DND-41 (cell line): Measurements from ENCODE around the gene PIGO.

ENCODE experiments used
- ATAC-seq: fragments of 200-7000 bp; cut with Tn5 transposase; 3 replicates; pipeline ENCODE4 v1.9.1; 2021; ENCODE audit warnings: low read depth; ENCODE audit not compliant: insufficient read depth
- DNase-seq: peaks from one replicate; pipeline ENCODE4 v3.0.0-alpha.2; 2020
- H2AFZ ChIP-seq: 2 replicates; pipeline ENCODE4 v1.6.0; 2012; ENCODE audit warnings: low read depth, low read length
- H3K27ac ChIP-seq: 2 replicates; pipeline ENCODE4 v1.5.1; 2012; ENCODE audit warnings: low read length, inconsistent platforms
- H3K27me3 ChIP-seq: fragments of 200-600 bp; sonication (generic); 2 replicates; pipeline ENCODE4 v1.6.0; 2012; ENCODE audit warnings: low read length, mild to moderate bottlenecking, inconsistent platforms; ENCODE audit not compliant: insufficient read depth, poor library complexity
- H3K36me3 ChIP-seq: 2 replicates; pipeline ENCODE4 v1.5.1; 2012; ENCODE audit warnings: low read length, inconsistent platforms; ENCODE audit not compliant: insufficient read depth
- H3K4me1 ChIP-seq: 2 replicates; pipeline ENCODE4 v1.5.1; 2012; ENCODE audit warnings: mild to moderate bottlenecking, low read length; ENCODE audit not compliant: insufficient read depth
- H3K4me2 ChIP-seq: 2 replicates; pipeline ENCODE4 v1.6.0; 2012; ENCODE audit warnings: mild to moderate bottlenecking, moderate library complexity, low read length, inconsistent platforms; ENCODE audit not compliant: insufficient read depth
- H3K4me3 ChIP-seq, 2 experiments: fragments of 200-600 bp in 1 of 2; shearing (Covaris generic) in 1 of 2; 2 replicates each; pipeline ENCODE4 v1.5.1; 2012 to 2016; ENCODE audit warnings: inconsistent platforms in 2 of 2, low read length in 2 of 2, mild to moderate bottlenecking in 2 of 2, low read depth in 1 of 2, moderate library complexity in 1 of 2
- H3K79me2 ChIP-seq: 2 replicates; pipeline ENCODE4 v1.6.0; 2012; ENCODE audit warnings: low read length, inconsistent platforms; ENCODE audit not compliant: insufficient read depth
- H3K9ac ChIP-seq: 2 replicates; pipeline ENCODE4 v1.6.0; 2012; ENCODE audit warnings: low read depth, mild to moderate bottlenecking, inconsistent platforms, low read length, moderate library complexity
- H3K9me3 ChIP-seq: 2 replicates; pipeline ENCODE4 v1.5.1; 2012; ENCODE audit warnings: low read length, moderate library complexity, mild to moderate bottlenecking, inconsistent platforms; ENCODE audit not compliant: insufficient read depth, severe bottlenecking
- H4K20me1 ChIP-seq: 2 replicates; pipeline ENCODE4 v1.6.0; 2012; ENCODE audit warnings: low read length; ENCODE audit not compliant: insufficient read depth
- CTCF ChIP-seq: IDR thresholded peaks from 2 replicates; pipeline ENCODE4 v1.5.1; 2012; ENCODE audit warnings: borderline replicate concordance, low read length, moderate library complexity, mild to moderate bottlenecking; ENCODE audit not compliant: poor library complexity, severe bottlenecking; ENCODE audit errors: extremely low read depth
- EZH2 ChIP-seq: IDR thresholded peaks from 3 replicates; pipeline ENCODE4 v1.6.1; 2012; ENCODE audit warnings: borderline replicate concordance, low read depth, mild to moderate bottlenecking, moderate library complexity, low read length, inconsistent platforms; ENCODE audit not compliant: severe bottlenecking

PIGO gene

GRCh38 chr9:35079426-35080341 lies 16.7 kb downstream of the PIGO start, which contains the start of gene FANCG:
Gene FANCG, minus strand, starts transcription at chr9:35079942. Its CDS starts 418 bp downstream, at chr9:35079524.
- H3K9me3 ChIP-seq, result no peaks in the 10 kb centered on the region
- H3K9ac ChIP-seq, result peak within 1 kb of the TSS; percentile 76
- H3K4me3 ChIP-seq, result peak within 1 kb of the TSS; percentile 51 to 73
- ATAC-seq (peak; percentile 89), DNase-seq (peak; percentile 89)
- H4K20me1 ChIP-seq, result peaks cover 19% of the 10 kb centered on the region
- H3K4me1 ChIP-seq, result peaks cover 50% of the 10 kb centered on the region
- H3K27ac ChIP-seq, result peak within 1 kb of the TSS; percentile 95
- peak within 1 kb of the TSS; percentile 91 for H3K4me2 ChIP-seq
- no peak for TF ChIP-seq CTCF
- TF ChIP-seq EZH2, result no peak
- peaks cover 39% of the 10 kb centered on the region for H3K79me2 ChIP-seq
- no peaks in the 10 kb centered on the region for H3K27me3 ChIP-seq
- peaks cover 37% of the 10 kb centered on the region for H3K36me3 ChIP-seq
- peak within 1 kb of the TSS; percentile 72 for H2AFZ ChIP-seq

GRCh38 chr9:35079041-35079425 lies 17.4 kb downstream of the PIGO start:
- Histone ChIP-seq H3K9me3 (no peaks in the 10 kb centered on the region), H3K36me3 (peaks cover 44% of the 10 kb centered on the region), H3K79me2 (peaks cover 42% of the 10 kb centered on the region), H2AFZ (peak overlapping the region; percentile 72), H3K4me1 (peaks cover 50% of the 10 kb centered on the region), H3K9ac (peak overlapping the region; percentile 76), H4K20me1 (peaks cover 19% of the 10 kb centered on the region), H3K4me3 (peak overlapping the region; percentile 51 to 73), H3K27ac (peak overlapping the region; percentile 95), H3K27me3 (no peaks in the 10 kb centered on the region), H3K4me2 (peak overlapping the region; percentile 91)
- peak; percentile 34 for DNase-seq
- ATAC-seq, result peak; percentile 25; the same call in 1 of the 3 replicates
- TF ChIP-seq CTCF (no peak), EZH2 (no peak)

- no peak overlapping the region for H2AFZ ChIP-seq
- TF ChIP-seq EZH2 (no peak), CTCF (no peak)
- H4K20me1 ChIP-seq, result peaks cover 19% of the 10 kb centered on the region
- no peaks in the 10 kb centered on the region for H3K27me3 ChIP-seq
- peak overlapping the region; percentile 51 to 73; a peak in 3 of 4 replicates for H3K4me3 ChIP-seq
- no peak for DNase-seq
- peak overlapping the region; percentile 95 for H3K27ac ChIP-seq
- peaks cover 50% of the 10 kb centered on the region for H3K36me3 ChIP-seq
- H3K4me2 ChIP-seq, result peak overlapping the region; percentile 91
- peaks cover 57% of the 10 kb centered on the region for H3K4me1 ChIP-seq
- peaks cover 42% of the 10 kb centered on the region for H3K79me2 ChIP-seq
- no peak for ATAC-seq
- peak overlapping the region; percentile 76 for H3K9ac ChIP-seq
- H3K9me3 ChIP-seq, result no peaks in the 10 kb centered on the region
These were observed 18.3 kb downstream of the PIGO start for GRCh38 chr9:35078066-35078465.
